G401.6 (cell line): ENCODE results near the gene SOSTDC1.
"Not testable (repeated sequence)": the region's sequence is repeated elsewhere in the genome, so short reads cannot be mapped to it uniquely, and the experiment has no call there.

Experiments
- FAIRE-seq: peaks from 2 replicates; lab custom pipeline; 2012; peaks lifted over from hg19 to GRCh38; lab: Jason Lieb, UNC

The SOSTDC1 gene

GRCh38 chr7:16462431-16462889 lies 3.1 kb downstream of the SOSTDC1 start:
- FAIRE-seq, result no peak

- FAIRE-seq, result no peak
These were observed 4.6 kb downstream of the SOSTDC1 start for GRCh38 chr7:16460789-16461493.

DNA sequence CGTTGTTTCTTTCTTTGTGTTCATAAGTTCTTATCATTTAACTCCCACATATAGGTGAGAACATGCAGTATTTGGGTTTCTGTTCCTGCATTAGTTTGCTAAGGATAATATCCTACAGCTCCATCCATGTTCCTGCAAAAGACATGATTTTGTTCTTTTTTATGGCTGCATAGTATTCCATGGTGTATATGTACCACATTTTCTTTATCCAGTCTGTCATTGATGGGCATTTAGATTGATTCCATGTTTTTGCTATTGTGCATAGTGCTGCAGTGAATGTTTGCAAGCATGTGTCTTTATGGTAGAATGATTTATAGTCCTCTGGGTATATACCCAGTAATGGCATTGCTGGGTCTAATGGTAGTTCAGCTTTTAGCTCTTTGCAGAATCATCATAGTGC lies 9.2 kb downstream of the SOSTDC1 start:
- FAIRE-seq, result not testable (repeated sequence)

GRCh38 chr7:16455591-16455990 lies 9.9 kb downstream of the SOSTDC1 start:
- peak; percentile 66 for FAIRE-seq

GRCh38 chr7:16450366-16450765 lies 15.2 kb downstream of the SOSTDC1 start:
- FAIRE-seq, result no peak

DNA sequence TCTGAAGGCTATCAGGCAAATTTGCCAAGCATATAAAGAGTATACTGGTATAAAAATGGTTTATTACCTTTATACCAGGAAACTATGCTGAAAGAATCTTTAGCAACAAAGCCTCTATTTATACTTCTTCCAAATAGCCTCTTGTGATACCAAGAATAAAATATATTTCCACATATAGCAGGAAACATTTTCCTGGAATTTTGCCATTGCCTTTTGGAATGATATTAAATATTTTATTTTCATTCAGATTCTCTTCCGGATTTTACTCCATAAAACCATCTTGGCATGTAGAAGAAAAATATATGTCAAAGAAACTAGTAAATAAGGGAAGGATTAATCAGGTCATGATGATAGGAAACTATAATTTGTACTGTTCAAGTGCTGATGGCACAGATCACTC lies 17.7 kb downstream of the SOSTDC1 start:
- no peak for FAIRE-seq

DNA sequence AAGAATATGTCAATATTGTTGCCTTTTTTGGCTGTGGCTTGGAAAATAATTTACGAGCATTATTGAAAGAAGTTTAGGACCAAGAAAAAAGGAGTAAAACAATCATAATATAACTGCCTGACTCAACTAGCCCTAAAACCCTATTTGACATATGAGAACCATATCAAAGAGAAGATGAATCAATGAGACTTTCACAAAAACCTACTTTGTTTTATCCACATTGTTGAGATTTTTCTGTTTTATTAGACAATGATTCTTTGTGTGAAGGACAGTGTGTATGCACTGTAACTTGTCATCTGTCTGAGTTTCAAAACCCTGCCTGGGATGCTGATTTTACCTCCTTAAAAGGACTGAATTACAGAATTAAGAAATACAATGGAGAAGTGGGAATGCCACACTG lies 19.0 kb downstream of the SOSTDC1 start:
- FAIRE-seq, result no peak

DNA sequence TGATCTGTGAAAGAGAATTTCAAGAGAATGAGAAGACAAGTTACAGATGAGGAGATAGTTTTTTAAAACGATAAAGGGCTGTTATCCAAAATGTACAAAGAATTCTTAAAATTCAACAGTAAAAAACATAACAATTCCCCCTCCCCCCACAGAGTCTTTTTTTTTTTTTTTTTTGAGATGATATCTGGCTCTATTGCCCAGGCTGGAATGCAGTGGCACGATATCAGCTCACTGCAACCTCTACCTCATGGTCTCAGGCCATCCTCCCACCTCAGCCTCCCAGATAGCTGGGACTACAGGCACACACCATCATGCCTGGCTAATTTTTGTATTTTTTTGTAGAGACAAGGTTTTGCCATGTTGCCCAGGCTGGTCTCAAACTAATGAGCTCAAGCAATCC lies 21.7 kb downstream of the SOSTDC1 start:
- not testable (repeated sequence) for FAIRE-seq

GRCh38 chr7:16438988-16439387 lies 26.6 kb downstream of the SOSTDC1 start:
- FAIRE-seq, result no peak

GRCh38 chr7:16436306-16436705 lies 29.2 kb downstream of the SOSTDC1 start:
- no peak for FAIRE-seq

DNA sequence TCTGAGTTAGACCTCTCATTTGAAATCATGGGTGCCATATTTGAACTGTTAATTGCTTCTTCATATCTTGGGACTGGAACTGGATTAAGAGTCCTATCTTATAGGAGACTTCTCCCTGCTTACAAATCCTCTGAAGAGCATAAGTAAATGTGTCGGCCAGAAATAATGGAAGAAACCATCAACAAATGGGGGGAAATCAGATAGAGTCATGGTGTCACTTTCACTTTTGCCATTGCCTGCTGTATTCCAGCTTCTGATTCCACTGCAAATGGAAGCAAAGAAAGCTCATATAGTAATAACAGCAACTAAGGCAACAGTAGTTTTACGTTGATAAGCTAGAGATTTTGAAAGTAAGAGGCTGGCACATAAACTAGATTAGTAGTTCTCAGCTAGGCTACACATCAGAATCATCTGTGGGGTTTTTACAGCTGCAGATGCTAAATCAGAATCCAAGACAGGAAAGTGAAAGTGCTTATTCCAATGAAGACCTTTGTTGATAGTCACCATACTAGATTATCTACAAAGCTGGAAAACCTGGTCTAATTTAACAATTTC lies 31.9 kb downstream of the SOSTDC1 start:
- no peak for FAIRE-seq

GRCh38 chr7:16432425-16432731 lies 33.2 kb downstream of the SOSTDC1 start:
- no peak for FAIRE-seq

DNA sequence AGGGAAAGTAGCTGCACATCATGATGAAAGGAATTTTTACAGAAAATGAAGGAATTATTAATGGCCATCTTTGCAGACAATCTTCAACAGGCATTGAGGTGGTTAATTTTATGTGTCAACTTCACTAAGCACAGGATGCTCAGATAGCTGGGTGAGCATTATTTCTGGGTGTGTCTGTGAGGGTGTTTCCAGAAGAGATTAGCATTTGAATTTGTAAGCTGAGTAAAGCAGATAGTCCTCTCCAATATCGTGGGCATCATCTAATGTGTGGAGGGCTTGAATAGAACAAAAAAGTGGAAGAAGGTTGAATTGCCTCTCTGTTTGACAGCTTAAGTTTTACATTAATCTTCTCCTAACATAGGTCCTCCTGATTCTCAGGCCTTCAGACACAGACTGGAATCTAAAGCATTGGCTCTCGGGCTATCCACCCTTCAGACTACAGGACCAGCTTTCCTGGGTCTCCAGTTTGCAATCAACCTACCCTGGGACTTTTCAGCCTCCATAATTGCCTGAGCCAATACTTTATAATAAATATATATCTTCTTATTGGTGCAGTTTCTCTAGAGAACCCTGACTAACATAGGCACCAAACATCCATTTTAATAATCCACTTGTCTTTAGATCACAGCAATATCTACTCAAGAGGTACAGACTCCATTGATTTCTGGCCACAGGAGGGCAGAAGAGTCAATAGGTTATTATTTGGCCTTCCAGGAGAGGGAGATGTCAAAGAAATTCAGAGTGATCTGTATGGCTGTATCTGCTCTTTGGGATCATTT lies 33.7 kb downstream of the SOSTDC1 start:
- no peak for FAIRE-seq

- FAIRE-seq, result no peak
These were observed 35.4 kb downstream of the SOSTDC1 start for GRCh38 chr7:16430133-16430532.

GRCh38 chr7:16428672-16429071 lies 36.9 kb downstream of the SOSTDC1 start:
- no peak for FAIRE-seq

- FAIRE-seq, result no peak
These were observed 37.4 kb downstream of the SOSTDC1 start for GRCh38 chr7:16428182-16428581.

GRCh38 chr7:16423761-16424160 lies 41.8 kb downstream of the SOSTDC1 start:
- no peak for FAIRE-seq

DNA sequence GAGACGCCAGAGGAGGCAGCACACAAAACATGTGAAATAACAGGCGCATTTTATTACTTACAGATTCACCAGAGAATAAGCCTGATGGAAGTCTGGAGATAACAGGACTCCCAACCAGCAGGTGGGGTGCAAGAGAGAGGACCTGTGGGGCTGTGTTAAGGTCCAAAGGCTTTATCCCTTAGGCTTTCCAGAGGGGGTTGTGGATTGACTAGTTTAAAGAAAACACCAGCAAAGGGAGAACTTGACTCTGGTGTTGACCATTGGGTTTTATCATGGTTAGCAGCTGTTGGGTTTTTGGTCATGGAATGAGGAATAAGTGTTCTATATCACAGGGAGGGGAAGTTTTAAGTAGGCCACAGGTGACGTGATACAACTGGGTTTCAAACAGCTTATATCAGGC lies 42.6 kb downstream of the SOSTDC1 start:
- FAIRE-seq, result no peak

GRCh38 chr7:16422103-16422435 lies 43.5 kb downstream of the SOSTDC1 start:
- FAIRE-seq, result no peak

DNA sequence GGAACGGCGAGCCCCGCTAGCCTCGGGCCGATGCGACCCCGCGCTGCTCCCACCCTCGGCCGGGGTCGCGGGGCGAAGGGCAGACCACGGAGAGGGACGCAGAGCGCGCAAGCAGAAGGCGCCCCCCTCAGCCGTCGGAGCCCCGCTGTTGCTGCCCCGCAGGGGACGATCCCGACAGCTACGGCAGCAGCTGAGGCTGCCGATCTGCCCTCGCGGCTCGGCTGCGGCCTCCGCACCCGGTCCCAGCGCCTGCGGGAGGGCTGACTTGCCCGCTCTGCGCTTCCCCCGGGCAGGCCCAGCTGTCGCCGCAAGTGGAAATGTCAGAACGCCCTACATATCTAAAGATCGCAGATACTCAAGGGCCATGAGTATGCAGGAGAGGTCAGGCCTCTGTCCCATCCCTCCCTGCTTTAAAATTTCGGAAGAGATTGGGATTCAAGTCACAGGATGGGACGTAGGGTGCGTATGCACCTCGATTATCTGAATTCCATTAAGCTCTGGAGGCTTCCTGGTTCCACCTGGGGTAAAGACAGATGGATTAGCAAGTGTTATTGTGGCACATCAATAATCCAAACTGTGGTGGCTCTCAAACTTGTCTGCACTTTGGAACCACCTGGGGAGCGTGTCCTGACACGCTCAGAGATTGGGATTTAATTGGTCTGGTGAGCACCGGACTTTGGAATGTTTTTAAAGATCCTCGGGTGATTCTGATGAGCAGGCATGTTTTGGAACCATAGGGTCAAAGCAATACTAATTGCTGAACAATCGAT lies 44.0 kb downstream of the SOSTDC1 start, which contains the start of gene CRPPA:
Gene CRPPA, minus strand, starts transcription at position 206 of the 770 bp plus-strand sequence. CDS start 216 bp downstream, outside the sequence.
- no peak for FAIRE-seq

- peak; percentile 23 for FAIRE-seq
These were observed 44.7 kb downstream of the SOSTDC1 start for GRCh38 chr7:16420649-16421332.

DNA sequence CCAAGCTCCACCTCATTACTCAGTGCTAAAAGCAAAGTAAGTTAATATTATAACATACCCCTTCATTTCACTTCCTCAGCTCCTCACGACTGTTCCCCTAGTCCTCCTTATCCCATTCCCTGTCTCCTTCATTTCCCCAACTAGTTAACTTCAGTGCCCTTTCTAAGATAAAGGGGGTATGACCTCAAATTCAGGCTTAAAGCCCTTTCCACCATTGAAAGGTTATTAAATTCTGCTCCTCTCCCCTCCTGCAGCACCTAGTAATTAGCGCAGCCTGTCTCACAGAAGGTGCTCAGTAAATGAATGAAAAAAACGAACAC lies 45.2 kb downstream of the SOSTDC1 start:
- no peak for FAIRE-seq
